Gastroesophageal sphincter (tissue), 3 donors: ENCODE measurements around the gene CSTF3.

Experiments
- CTCF ChIP-seq, 4 experiments: fragments of 200-600 bp in 2 of 4; fragments of 450-650 bp in 2 of 4; sonication (generic) in 1 of 4; IDR thresholded peaks; one replicate each; pipeline ENCODE4 v1.5.1; 2017 to 2019; ENCODE audit warnings: antibody characterized with exemption in 4 of 4, mild to moderate bottlenecking in 2 of 4, moderate library complexity in 2 of 4
- POLR2A ChIP-seq, 2 donors: fragments of 450-650 bp; IDR thresholded peaks; one replicate each; pipeline ENCODE4 v1.6.1; 2017; ENCODE audit warnings: antibody characterized with exemption in 2 of 2, mild to moderate bottlenecking in 2 of 2, moderate library complexity in 1 of 2
- POLR2AphosphoS5 ChIP-seq: sonication (generic); formaldehyde crosslinking; IDR thresholded peaks from one replicate; pipeline ENCODE4 v1.6.1; 2017; ENCODE audit warnings: antibody characterized with exemption

- no peak for TF ChIP-seq CTCF (IDR thresholded peaks at IDR 0.05)
- no peak for TF ChIP-seq POLR2A (IDR thresholded peaks at IDR 0.05)
- no peak for TF ChIP-seq POLR2AphosphoS5
Observed at GRCh38 chr11:33157103-33158027, 3.9 kb downstream of the CSTF3 start.
